WTC11 (cell line): ENCODE data around the gene CLCF1. TPM values are rescaled to one million over a fixed set of nuclear protein-coding genes. Genes with fewer than 3 reads are reported as not detected.

Source experiments
- ATAC-seq: fragments of 200-7000 bp; cut with Tn5 transposase; 2 replicates; pipeline ENCODE4 v1.10.0; 2021; ENCODE audit warnings: mild to moderate bottlenecking, moderate library complexity
- CTCF ChIA-PET: fragments of 300-600 bp; sonication (Branson Sonifier 250); formaldehyde crosslinking; loops from one replicate; lab custom pipeline; 2021; ENCODE audit warnings: antibody characterized with exemption; lab: Charles Lee
- POLR2A ChIA-PET: fragments of 350-600 bp; sonication (Branson Sonifier 250); formaldehyde crosslinking; loops from one replicate; lab custom pipeline; 2021; ENCODE audit warnings: antibody characterized with exemption; lab: Charles Lee
- DNase-seq: peaks from one replicate; pipeline ENCODE4 v3.0.0; 2021; ENCODE audit warnings: low spot score
- H3K27ac Mint-ChIP-seq: 2 replicates; pipeline ENCODE4 v1.8.0; 2021; ENCODE audit warnings: mixed read lengths
- H3K27me3 Mint-ChIP-seq: 2 replicates; pipeline ENCODE4 v1.8.0; 2021; ENCODE audit warnings: low read depth, mild to moderate bottlenecking, moderate library complexity, mixed read lengths
- H3K36me3 Mint-ChIP-seq: 2 replicates; pipeline ENCODE4 v1.8.0; 2021; ENCODE audit warnings: mixed read lengths
- H3K4me1 Mint-ChIP-seq: 2 replicates; pipeline ENCODE4 v1.8.0; 2022; ENCODE audit warnings: mixed read lengths
- H3K4me3 Mint-ChIP-seq: 2 replicates; pipeline ENCODE4 v1.8.0; 2021; ENCODE audit warnings: mild to moderate bottlenecking, moderate library complexity, mixed read lengths
- H3K9me3 Mint-ChIP-seq: 2 replicates; pipeline ENCODE4 v1.8.0; 2021; ENCODE audit warnings: mixed read lengths
- EMX1 ChIP-seq: fragments of 250-450 bp; sonication (Bioruptor Pico); IDR thresholded peaks from 2 replicates; pipeline ENCODE4 v1.8.0; 2021; ENCODE audit warnings: mild to moderate bottlenecking
- FOXJ3 ChIP-seq: sonication (generic); formaldehyde crosslinking; IDR thresholded peaks from 2 replicates; pipeline ENCODE4 v1.9.0; 2021; ENCODE audit warnings: missing genetic modification reagents, mild to moderate bottlenecking, borderline replicate concordance
- FOXP1 ChIP-seq: sonication (generic); formaldehyde crosslinking; IDR thresholded peaks from 2 replicates; pipeline ENCODE4 v1.8.0; 2022; ENCODE audit warnings: missing genetic modification reagents, mild to moderate bottlenecking, moderate library complexity, borderline replicate concordance
- GTF2I ChIP-seq: fragments of 250-450 bp; sonication (Bioruptor Pico); conservative IDR thresholded peaks from 2 replicates; pipeline ENCODE4 v1.4.0; 2021; ENCODE audit warnings: mild to moderate bottlenecking
- JAZF1 ChIP-seq: fragments of 250-450 bp; sonication (Bioruptor Pico); IDR thresholded peaks from 2 replicates; pipeline ENCODE4 v1.9.0; 2021; ENCODE audit warnings: moderate library complexity, mild to moderate bottlenecking, inconsistent platforms
- JUN ChIP-seq: sonication (generic); formaldehyde crosslinking; IDR thresholded peaks from 2 replicates; pipeline ENCODE4 v1.8.0; 2023; ENCODE audit warnings: mild to moderate bottlenecking, missing genetic modification reagents
- NFYB ChIP-seq: sonication (generic); formaldehyde crosslinking; conservative IDR thresholded peaks from 2 replicates; pipeline ENCODE4 v1.8.0; 2022; ENCODE audit warnings: low read depth, missing genetic modification reagents
- OVOL2 ChIP-seq: fragments of 250-450 bp; sonication (Bioruptor Pico); IDR thresholded peaks from 2 replicates; pipeline ENCODE4 v1.9.0; 2021; ENCODE audit warnings: mild to moderate bottlenecking, borderline replicate concordance
- ZNF423 ChIP-seq: fragments of 250-450 bp; sonication (Bioruptor Pico); IDR thresholded peaks from 2 replicates; pipeline ENCODE4 v2.1.2; 2022; ENCODE audit warnings: mild to moderate bottlenecking, moderate library complexity
- total RNA-seq: library from RNA; stranded (reverse); gene quantifications from 3 replicates; pipeline ENCODE4 v1.2.3, GENCODE V29; 2021
- TF ChIP-seq, protein P1 (sequence below): sonication (generic); formaldehyde crosslinking; IDR thresholded peaks from 2 replicates; pipeline ENCODE4 v1.8.0; 2022; ENCODE audit warnings: mild to moderate bottlenecking, missing genetic modification reagents
- TF ChIP-seq, protein P2 (sequence below): fragments of 250-450 bp; sonication (Bioruptor Pico); IDR thresholded peaks from 2 replicates; pipeline ENCODE4 v1.8.0; 2021; ENCODE audit warnings: mild to moderate bottlenecking
- TF ChIP-seq, protein P3 (sequence below): sonication (generic); formaldehyde crosslinking; IDR thresholded peaks from 2 replicates; pipeline ENCODE4 v1.8.0; 2023; ENCODE audit warnings: missing genetic modification reagents, mild to moderate bottlenecking, borderline replicate concordance
- TF ChIP-seq, protein P4 (sequence below): sonication (generic); formaldehyde crosslinking; IDR thresholded peaks from 2 replicates; pipeline ENCODE4 v1.8.0; 2022; ENCODE audit warnings: mild to moderate bottlenecking, missing genetic modification reagents
- TF ChIP-seq, protein P5 (sequence below): sonication (generic); formaldehyde crosslinking; IDR thresholded peaks from 2 replicates; pipeline ENCODE4 v1.8.1; 2023; ENCODE audit warnings: mild to moderate bottlenecking, moderate library complexity, missing genetic modification reagents
- TF ChIP-seq, protein P6 (sequence below): sonication (generic); formaldehyde crosslinking; IDR thresholded peaks from 2 replicates; pipeline ENCODE4 v1.8.1; 2022; ENCODE audit warnings: mild to moderate bottlenecking, moderate library complexity, missing genetic modification reagents

Gene CLCF1
- total RNA-seq, 1 experiment from 2014 or later, result 0.92 TPM

DNA sequence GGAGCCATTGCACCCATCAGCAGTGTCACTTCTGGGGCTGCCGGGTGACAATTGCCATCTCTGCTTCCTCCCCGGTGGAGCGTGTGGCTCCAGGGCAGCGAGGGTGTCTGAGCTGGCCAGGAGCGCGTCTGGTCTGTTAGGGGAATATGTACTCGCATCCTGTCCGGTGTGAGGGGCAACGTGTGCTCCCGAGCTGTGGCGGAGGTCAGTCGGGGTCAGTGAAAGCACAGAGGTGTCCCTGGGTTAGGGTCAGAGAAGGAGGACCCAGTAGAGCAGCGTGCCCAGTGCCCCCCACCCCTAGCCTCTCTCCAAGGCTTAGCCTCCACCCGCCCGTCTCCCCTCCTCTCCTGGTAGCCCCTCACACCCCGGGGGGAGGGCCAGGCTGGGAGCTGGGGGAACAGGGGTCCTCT lies 1.5 kb downstream of the CLCF1 start:
- POLR2A ChIA-PET, result interaction anchor here (0.5 kb wide), 1 partner anchor 21 kb away, joined by 6 read pairs; no protein-coding TSS in a partner anchor
- no peaks in the 10 kb centered on the region for H3K36me3 Mint-ChIP-seq
- H3K27ac Mint-ChIP-seq, result no peak overlapping the region
- no peak for ATAC-seq
- H3K9me3 Mint-ChIP-seq, result no peaks in the 10 kb centered on the region
- H3K27me3 Mint-ChIP-seq, result peaks cover 78% of the 10 kb centered on the region
- no peak for TF ChIP-seq OVOL2
- H3K4me3 Mint-ChIP-seq, result peak overlapping the region; percentile 66
- CTCF ChIA-PET, result interaction anchor here (0.6 to 25.7 kb wide), 17 partner anchors 9 to 301 kb away, joined by 3 to 842 read pairs (median 5); partner anchors contain the start of genes POLD4, PPP1CA and RAD9A
- DNase-seq, result no peak
- peaks cover 45% of the 10 kb centered on the region for H3K4me1 Mint-ChIP-seq

DNA sequence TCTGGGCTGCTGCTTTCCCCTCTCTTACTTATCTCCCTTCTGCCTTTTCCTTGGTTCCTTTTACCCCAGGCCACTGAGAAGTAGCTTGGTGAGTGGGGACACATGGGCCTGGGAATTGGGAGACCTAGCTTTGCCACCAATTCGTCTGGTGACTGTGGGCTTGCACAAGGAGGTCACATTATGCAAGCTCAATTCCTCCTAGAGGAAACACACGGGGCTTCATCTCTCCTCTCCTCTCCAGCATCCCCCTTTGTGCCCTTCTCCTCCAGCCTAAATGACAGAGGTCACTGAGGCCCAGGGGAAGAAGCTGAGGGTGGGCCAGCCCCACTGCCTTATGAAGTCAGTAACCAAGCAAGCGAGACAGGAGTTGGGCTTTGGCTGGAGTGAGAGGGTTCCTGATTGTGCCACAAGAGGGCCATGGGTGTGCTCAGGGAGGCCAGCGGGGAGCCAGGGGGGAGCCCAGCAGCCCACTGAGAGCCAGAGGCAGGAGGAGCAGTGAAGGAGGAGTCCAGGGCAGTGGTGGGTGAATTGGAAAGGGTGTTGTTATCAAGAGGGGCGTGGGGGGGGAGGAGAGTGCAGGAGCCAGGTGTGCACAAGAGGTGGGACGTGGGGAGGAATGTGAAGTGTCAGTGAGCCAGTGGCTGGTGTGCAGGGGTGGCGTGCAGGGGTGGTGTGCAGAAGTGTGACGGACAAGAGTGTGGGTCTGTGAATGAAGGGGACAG lies 2.0 kb downstream of the CLCF1 start:
- ChIA-PET CTCF (interaction anchor here (0.6 to 25.7 kb wide), 20 partner anchors 9 to 300 kb away, joined by 3 to 842 read pairs (median 4); partner anchors contain the start of genes POLD4, PPP1CA and RAD9A), POLR2A (no interaction called here)
- H3K4me3 Mint-ChIP-seq, result peak overlapping the region; percentile 66

DNA sequence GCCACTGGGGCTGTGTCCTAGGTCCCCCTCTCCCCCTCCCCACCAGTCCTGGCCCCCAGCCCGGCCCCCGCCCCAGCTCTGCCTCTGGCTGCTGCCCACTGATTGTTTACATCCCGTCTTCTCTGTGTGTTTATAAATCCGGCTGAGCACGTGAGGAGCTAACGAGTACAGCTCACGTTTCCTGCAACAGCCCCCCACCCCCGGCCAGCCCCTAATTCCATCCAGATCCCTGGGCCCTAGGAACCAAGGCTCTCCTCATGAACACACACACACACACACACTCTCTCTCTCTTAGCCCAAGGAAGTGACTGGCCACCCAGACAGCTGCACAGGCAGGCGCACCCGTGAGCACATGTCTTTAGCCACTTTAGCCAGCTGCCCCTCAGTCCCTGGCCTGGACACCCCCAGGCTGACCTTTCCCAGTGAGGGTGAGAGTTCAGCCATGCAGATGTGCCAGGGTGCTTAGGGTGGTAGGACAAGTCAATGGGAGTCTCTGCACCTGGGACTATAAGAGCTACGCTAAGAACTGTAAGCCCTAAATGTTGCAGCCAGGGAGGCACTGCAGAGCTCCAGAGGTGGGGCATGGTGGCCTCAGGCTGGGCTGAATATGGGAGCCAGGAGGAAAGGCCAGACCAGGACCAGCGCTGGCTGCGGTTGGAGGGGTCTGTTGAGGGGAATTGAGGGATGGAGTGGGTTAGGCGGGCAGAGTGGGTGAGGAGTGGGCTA lies 2.9 kb downstream of the CLCF1 start:
- no peak for ATAC-seq

More for the DNA sequence above, 2.0 kb downstream of the CLCF1 start:
- TF ChIP-seq JAZF1 (CRISPR knock-in tag) (no peak), ZNF423 (CRISPR knock-in tag) (peak; percentile 34; the same call in 1 of the 2 replicates)
- TF ChIP-seq, all 79 proteins: peak for 1
- Mint-ChIP-seq H3K27ac (no peak overlapping the region), H3K9me3 (no peaks in the 10 kb centered on the region), H3K36me3 (no peaks in the 10 kb centered on the region), H3K27me3 (peaks cover 73% of the 10 kb centered on the region), H3K4me1 (peaks cover 40% of the 10 kb centered on the region)
- DNase-seq (peak; percentile 48), ATAC-seq (peak; percentile 17)

More for the DNA sequence above, 2.9 kb downstream of the CLCF1 start:
- Mint-ChIP-seq H3K36me3 (no peaks in the 10 kb centered on the region), H3K4me1 (peaks cover 43% of the 10 kb centered on the region), H3K27me3 (peaks cover 73% of the 10 kb centered on the region), H3K9me3 (no peaks in the 10 kb centered on the region), H3K27ac (no peak overlapping the region), H3K4me3 (no peak overlapping the region)
- DNase-seq, result no peak
- TF ChIP-seq FOXP1 (no peak), GTF2I (CRISPR knock-in tag) (no peak), JUN (no peak), OVOL2 (no peak), EMX1 (no peak), FOXJ3 (CRISPR knock-in tag) (no peak), NFYB (CRISPR knock-in tag) (no peak)
- TF ChIP-seq, protein P1, sequence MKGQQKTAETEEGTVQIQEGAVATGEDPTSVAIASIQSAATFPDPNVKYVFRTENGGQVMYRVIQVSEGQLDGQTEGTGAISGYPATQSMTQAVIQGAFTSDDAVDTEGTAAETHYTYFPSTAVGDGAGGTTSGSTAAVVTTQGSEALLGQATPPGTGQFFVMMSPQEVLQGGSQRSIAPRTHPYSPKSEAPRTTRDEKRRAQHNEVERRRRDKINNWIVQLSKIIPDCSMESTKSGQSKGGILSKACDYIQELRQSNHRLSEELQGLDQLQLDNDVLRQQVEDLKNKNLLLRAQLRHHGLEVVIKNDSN (CRISPR knock-in tag), result no peak
- TF ChIP-seq, protein P2, sequence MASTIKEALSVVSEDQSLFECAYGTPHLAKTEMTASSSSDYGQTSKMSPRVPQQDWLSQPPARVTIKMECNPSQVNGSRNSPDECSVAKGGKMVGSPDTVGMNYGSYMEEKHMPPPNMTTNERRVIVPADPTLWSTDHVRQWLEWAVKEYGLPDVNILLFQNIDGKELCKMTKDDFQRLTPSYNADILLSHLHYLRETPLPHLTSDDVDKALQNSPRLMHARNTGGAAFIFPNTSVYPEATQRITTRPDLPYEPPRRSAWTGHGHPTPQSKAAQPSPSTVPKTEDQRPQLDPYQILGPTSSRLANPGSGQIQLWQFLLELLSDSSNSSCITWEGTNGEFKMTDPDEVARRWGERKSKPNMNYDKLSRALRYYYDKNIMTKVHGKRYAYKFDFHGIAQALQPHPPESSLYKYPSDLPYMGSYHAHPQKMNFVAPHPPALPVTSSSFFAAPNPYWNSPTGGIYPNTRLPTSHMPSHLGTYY (CRISPR knock-in tag), result no peak
- TF ChIP-seq, protein P3, sequence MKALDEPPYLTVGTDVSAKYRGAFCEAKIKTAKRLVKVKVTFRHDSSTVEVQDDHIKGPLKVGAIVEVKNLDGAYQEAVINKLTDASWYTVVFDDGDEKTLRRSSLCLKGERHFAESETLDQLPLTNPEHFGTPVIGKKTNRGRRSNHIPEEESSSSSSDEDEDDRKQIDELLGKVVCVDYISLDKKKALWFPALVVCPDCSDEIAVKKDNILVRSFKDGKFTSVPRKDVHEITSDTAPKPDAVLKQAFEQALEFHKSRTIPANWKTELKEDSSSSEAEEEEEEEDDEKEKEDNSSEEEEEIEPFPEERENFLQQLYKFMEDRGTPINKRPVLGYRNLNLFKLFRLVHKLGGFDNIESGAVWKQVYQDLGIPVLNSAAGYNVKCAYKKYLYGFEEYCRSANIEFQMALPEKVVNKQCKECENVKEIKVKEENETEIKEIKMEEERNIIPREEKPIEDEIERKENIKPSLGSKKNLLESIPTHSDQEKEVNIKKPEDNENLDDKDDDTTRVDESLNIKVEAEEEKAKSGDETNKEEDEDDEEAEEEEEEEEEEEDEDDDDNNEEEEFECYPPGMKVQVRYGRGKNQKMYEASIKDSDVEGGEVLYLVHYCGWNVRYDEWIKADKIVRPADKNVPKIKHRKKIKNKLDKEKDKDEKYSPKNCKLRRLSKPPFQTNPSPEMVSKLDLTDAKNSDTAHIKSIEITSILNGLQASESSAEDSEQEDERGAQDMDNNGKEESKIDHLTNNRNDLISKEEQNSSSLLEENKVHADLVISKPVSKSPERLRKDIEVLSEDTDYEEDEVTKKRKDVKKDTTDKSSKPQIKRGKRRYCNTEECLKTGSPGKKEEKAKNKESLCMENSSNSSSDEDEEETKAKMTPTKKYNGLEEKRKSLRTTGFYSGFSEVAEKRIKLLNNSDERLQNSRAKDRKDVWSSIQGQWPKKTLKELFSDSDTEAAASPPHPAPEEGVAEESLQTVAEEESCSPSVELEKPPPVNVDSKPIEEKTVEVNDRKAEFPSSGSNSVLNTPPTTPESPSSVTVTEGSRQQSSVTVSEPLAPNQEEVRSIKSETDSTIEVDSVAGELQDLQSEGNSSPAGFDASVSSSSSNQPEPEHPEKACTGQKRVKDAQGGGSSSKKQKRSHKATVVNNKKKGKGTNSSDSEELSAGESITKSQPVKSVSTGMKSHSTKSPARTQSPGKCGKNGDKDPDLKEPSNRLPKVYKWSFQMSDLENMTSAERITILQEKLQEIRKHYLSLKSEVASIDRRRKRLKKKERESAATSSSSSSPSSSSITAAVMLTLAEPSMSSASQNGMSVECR (CRISPR knock-in tag), result no peak
- TF ChIP-seq, protein P4, sequence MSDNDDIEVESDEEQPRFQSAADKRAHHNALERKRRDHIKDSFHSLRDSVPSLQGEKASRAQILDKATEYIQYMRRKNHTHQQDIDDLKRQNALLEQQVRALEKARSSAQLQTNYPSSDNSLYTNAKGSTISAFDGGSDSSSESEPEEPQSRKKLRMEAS (CRISPR knock-in tag), result no peak
- TF ChIP-seq, protein P5, sequence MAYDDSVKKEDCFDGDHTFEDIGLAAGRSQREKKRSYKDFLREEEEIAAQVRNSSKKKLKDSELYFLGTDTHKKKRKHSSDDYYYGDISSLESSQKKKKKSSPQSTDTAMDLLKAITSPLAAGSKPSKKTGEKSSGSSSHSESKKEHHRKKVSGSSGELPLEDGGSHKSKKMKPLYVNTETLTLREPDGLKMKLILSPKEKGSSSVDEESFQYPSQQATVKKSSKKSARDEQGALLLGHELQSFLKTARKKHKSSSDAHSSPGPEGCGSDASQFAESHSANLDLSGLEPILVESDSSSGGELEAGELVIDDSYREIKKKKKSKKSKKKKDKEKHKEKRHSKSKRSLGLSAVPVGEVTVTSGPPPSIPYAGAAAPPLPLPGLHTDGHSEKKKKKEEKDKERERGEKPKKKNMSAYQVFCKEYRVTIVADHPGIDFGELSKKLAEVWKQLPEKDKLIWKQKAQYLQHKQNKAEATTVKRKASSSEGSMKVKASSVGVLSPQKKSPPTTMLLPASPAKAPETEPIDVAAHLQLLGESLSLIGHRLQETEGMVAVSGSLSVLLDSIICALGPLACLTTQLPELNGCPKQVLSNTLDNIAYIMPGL (CRISPR knock-in tag), result no peak
- TF ChIP-seq, protein P6, sequence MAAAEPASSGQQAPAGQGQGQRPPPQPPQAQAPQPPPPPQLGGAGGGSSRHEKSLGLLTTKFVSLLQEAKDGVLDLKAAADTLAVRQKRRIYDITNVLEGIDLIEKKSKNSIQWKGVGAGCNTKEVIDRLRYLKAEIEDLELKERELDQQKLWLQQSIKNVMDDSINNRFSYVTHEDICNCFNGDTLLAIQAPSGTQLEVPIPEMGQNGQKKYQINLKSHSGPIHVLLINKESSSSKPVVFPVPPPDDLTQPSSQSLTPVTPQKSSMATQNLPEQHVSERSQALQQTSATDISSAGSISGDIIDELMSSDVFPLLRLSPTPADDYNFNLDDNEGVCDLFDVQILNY, result no peak
- POLR2A ChIA-PET, result interaction anchor here (0.6 to 1.1 kb wide), 4 partner anchors 9 to 131 kb away, joined by 3 read pairs; no protein-coding TSS in a partner anchor
- CTCF ChIA-PET, result interaction anchor here (0.5 to 25.7 kb wide), 21 partner anchors 8 to 342 kb away, joined by 3 to 842 read pairs (median 4); partner anchors contain the start of genes POLD4, PPP1CA and RAD9A
